GM10847 (cell line): ENCODE data around the gene JAKMIP3.

Experiments
- POLR2A ChIP-seq: IDR thresholded peaks from 2 replicates; pipeline ENCODE4 v1.6.1; 2011; ENCODE audit not compliant: insufficient read length; ENCODE audit errors: extremely low read depth

JAKMIP3 gene

GRCh38 chr10:132058793-132059759 is 6.7 kb upstream of the JAKMIP3 start:
- TF ChIP-seq POLR2A: no peak

DNA sequence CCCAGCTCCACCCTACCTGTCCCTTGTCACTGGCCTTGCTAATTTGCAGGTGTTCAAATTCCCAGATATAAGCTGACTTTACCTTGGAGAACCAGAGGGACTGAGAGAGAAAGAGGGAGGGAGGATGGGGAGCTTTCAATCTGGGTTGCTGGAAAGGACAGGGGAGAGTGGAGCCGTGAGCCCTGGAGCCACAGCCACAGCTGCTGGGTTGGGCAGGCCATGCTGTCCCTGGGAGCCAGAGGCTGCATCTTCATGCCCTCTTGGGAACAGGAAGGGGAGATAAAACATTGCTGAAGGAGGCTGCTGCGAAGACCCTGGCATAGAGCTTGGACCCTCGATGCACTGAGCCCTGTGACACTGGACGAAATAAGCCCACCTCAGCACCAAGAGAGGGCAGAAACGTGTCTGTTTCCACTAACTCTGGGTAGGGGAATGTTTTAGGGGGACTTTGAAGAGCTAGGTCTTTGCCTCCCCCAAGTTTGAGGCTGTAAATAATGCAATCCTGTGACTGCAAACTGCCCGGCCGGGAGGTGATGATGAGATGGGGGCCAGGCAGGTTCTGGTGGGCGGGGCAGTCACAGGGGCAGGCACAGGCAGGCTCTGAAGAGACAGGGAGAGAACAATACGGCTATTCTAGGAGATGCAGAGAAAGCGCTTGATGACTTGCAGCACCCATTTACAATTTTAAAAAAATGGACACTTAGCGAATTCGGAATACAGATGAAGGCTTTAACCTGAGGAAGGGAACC is 5.8 kb upstream of the JAKMIP3 start:
- no peak for TF ChIP-seq POLR2A

GRCh38 chr10:132061030-132061429 is 4.7 kb upstream of the JAKMIP3 start:
- no peak for TF ChIP-seq POLR2A

DNA sequence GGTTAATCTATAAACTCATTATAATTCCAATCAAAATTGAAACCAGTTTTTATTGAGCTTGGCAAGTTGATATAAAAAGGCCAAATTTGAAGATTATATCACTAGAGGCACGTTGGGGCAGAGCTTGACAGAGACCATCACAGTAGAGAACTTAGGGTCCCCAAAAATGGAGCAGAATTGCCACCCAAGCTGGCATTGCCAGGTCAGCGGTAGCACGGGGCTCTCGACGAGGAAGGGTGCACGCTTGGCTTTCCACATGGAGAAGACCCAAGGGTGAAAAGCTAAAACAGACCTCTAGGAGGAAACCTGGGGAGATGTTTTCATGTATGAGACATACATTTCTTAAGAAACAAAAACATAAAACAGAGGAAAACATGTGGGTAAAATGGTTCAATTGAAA is 4.3 kb upstream of the JAKMIP3 start:
- no peak for TF ChIP-seq POLR2A

GRCh38 chr10:132062116-132062515 is 3.6 kb upstream of the JAKMIP3 start:
- TF ChIP-seq POLR2A: no peak

DNA sequence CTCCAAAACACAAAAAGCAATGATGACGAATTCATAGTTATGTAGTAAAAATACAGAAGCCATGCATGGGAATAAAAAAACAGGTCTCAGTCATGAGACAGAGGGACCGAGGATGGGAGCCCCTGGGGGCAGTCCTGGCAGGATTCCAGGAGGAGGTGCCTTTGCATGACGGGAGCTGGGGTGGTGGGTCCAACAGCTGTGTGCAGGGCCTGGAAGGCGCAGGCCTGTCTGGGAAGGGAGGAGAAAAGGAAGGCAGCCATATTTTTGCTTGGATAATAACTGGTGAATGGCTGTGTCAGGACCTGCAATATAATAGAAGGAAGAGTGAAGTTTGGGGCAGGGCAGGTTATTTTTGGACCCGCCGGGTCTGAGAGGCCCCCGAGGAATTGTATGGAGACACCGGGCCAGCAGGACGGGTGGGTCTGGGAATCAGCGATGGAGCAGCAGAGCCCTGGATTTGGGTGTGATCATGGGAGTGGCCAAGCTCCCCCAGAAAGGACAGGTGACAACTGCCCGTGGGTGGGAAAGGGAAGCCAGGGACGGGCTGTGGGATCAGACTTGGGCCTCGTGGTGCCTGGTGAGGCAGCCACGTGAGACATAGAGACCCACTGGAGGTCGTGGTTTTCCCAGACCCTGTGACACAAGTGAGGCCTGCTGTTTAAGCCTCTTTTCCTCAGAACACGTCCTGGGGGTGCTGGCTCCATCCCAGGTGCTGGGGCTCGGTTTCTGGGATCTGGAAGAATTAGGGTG is 2.9 kb upstream of the JAKMIP3 start:
- TF ChIP-seq POLR2A: no peak

DNA sequence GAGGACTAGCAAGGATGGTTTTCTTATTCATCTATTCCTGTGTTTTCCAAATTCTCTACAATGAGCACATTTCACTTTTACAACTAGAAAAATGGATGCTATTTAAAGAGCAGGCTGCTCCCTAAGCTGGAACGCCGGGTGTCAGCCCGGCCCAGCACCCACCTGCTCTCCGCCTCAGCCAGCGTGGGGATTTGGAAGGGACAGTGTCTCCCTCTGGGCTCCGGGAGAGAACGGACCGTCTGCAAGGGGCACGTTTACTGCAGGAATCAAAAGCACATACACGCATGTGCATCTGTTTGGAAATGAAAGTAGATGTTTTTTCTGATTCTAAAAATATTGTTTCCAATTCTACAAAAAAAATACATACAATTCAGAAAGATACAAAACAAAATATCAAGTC is 2.3 kb upstream of the JAKMIP3 start:
- no peak for TF ChIP-seq POLR2A

- TF ChIP-seq POLR2A: no peak
These were observed 1.5 kb upstream of the JAKMIP3 start for GRCh38 chr10:132064082-132064755.

DNA sequence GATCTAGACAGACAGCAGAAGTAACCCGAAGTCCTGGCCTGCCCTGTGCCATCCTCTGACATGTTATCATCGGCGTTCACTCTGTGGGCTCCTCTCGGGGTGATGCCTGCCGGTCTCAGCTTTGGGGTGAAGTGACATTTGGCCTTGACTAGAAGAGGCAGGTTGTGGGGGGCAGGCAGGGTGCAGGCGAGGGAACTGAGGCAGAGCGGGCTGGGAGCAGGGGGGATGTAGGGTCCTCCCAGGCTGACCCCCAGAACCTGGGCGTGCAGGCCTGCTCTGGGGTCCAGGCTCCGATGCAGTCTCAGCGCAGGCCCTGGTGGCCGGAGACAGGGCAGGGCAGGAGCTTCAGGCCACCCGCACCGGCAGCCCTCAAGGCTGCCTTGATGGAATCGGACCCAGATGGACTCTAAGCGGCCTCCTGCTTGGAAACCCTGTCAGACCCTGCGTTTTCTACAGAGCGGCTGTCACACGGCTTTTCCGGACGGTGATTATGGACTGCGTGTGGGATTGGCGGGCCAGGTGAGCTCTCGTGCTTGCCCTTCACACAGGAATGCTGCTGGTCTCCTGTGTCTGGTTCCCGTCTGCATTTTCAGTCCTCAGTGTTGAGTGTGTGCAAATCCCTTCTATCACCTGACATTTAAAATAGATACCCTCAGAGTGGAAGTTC is 842 bp upstream of the JAKMIP3 start:
- TF ChIP-seq POLR2A: no peak

DNA sequence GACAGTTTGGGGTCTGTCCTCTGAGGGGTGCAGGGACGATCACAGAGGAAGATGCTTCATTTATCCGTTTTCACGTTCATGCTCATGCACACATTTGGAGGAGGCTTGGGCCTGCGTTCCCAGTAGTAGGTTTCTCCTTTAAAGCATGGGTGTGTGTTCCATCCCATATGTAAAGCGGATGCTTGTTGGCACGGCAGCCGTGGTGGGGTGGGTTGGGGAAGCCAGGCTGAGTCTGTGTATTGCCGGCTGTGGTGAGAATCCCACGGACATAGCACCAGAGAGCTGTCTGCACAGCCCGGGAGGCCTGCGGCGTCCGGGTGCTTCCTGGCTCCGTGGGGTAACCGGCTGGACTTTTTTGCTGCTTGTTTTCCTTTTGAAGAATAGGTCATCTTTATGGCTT is 440 bp downstream of the JAKMIP3 start:
- no peak for TF ChIP-seq POLR2A

- TF ChIP-seq POLR2A: no peak
These were observed 1.1 kb downstream of the JAKMIP3 start for GRCh38 chr10:132066812-132067211.

- no peak for TF ChIP-seq POLR2A
These were observed 2.8 kb downstream of the JAKMIP3 start for GRCh38 chr10:132068431-132069121.

DNA sequence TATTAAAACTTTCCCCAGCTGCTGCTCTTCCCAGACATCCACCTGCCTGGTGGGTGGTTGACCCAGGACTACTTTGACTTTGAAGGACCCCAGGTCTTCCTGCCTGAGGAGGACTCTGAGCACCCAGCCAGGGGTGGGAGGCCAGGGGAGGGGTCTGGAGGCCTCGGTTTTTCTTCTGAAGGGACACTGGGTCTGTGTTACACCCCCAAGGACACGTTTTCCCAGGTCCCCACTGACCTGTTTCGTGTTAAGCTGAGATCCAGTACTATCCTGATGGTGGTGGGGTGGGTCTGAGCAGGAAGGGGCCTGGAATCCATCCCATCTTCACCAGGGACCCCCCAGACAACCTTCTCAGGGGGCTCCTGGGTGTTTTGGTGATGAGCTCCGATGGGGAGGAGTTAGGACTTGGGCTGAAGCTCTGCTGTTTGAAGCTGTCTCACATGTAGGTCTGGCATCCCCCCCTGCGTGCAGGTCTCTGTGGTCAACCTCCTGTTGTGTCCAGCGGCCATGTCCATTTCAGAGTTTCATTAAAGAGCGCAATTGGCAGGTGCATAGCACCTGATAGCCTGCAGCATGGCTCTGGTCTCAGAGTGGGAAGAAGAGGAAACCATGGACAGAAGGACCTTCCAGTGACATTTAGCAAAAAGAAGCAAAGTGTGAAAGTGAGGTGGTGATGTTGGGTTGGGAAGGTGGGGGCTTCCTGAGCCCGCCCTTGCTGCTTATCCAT is 3.5 kb downstream of the JAKMIP3 start:
- no peak for TF ChIP-seq POLR2A

DNA sequence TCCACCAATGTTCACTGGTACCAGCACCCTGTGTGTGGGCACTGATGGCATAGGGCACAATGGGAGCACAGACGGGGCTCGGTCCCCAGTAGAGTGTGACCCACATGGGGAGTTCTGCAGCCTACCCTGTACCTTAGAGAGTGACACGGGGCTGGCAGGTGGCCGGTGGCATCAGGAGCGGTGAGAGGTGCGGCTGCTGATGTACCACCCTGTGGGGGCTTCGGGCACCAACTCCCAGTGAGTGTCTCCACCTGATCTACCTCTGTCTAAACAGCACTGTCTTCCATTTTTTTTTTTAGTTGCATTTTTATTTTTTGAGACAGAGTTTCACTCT is 4.1 kb downstream of the JAKMIP3 start:
- TF ChIP-seq POLR2A: no peak

GRCh38 chr10:132070724-132071123 is 5.0 kb downstream of the JAKMIP3 start:
- no peak for TF ChIP-seq POLR2A
